ENCODE data around the gene PRKAR1B. TPM values are rescaled to one million over a fixed set of nuclear protein-coding genes. Genes with fewer than 3 reads are reported as not detected.
"Not testable (repeated sequence)": the region's sequence is repeated elsewhere in the genome, so short reads cannot be mapped to it uniquely, and the experiment has no call there.

Gene PRKAR1B
- total RNA-seq, 2 donors from 2014 or later = 15.6 to 18.4 TPM

GRCh38 chr7:619368-619840 lies 107.7 kb downstream of the PRKAR1B start:
- H3K9me3 ChIP-seq = peaks cover 12% of the 10 kb centered on the region
- TF ChIP-seq, protein P1, sequence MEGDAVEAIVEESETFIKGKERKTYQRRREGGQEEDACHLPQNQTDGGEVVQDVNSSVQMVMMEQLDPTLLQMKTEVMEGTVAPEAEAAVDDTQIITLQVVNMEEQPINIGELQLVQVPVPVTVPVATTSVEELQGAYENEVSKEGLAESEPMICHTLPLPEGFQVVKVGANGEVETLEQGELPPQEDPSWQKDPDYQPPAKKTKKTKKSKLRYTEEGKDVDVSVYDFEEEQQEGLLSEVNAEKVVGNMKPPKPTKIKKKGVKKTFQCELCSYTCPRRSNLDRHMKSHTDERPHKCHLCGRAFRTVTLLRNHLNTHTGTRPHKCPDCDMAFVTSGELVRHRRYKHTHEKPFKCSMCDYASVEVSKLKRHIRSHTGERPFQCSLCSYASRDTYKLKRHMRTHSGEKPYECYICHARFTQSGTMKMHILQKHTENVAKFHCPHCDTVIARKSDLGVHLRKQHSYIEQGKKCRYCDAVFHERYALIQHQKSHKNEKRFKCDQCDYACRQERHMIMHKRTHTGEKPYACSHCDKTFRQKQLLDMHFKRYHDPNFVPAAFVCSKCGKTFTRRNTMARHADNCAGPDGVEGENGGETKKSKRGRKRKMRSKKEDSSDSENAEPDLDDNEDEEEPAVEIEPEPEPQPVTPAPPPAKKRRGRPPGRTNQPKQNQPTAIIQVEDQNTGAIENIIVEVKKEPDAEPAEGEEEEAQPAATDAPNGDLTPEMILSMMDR (IDR thresholded peaks at IDR 0.05) = no peak
- H3K4me3 ChIP-seq = no peak overlapping the region
- no peak for ATAC-seq (ENCODE audit: insufficient number of reproducible peaks, low FRiP score, low read depth)
- no peaks in the 10 kb centered on the region for H3K36me3 ChIP-seq
- no peaks in the 10 kb centered on the region for H3K27me3 ChIP-seq (replicated peaks; ENCODE audit: insufficient read depth)
- no peak for DNase-seq (ENCODE audit: low spot score)
- H3K27ac ChIP-seq = no peak overlapping the region
- no peaks in the 10 kb centered on the region for H3K4me1 ChIP-seq (ENCODE audit: control insufficient read depth in 1 of 2, low read depth in 2 of 2)

- Histone ChIP-seq H3K36me3 (no peaks in the 10 kb centered on the region), H3K27ac (no peak overlapping the region), H3K27me3 (replicated peaks; ENCODE audit: insufficient read depth) (no peaks in the 10 kb centered on the region), H3K4me1 (ENCODE audit: control insufficient read depth in 1 of 2, low read depth in 2 of 2) (no peaks in the 10 kb centered on the region), H3K4me3 (no peak overlapping the region), H3K9me3 (peaks cover 12% of the 10 kb centered on the region)
- TF ChIP-seq, protein P1 (IDR thresholded peaks at IDR 0.05) = no peak
- DNase-seq (ENCODE audit: low spot score) = no peak
- ATAC-seq (ENCODE audit: insufficient number of reproducible peaks, low FRiP score, low read depth) = no peak
Measured at GRCh38 chr7:618539-619367, 108.3 kb downstream of the PRKAR1B start.

GRCh38 chr7:617614-618538 lies 109.2 kb downstream of the PRKAR1B start:
- Histone ChIP-seq H3K27ac (no peak overlapping the region), H3K9me3 (peaks cover 12% of the 10 kb centered on the region), H3K4me1 (ENCODE audit: control insufficient read depth in 1 of 2, low read depth in 2 of 2) (no peaks in the 10 kb centered on the region), H3K36me3 (no peaks in the 10 kb centered on the region), H3K4me3 (no peak overlapping the region), H3K27me3 (replicated peaks; ENCODE audit: insufficient read depth) (no peaks in the 10 kb centered on the region)
- TF ChIP-seq, protein P1 (IDR thresholded peaks at IDR 0.05) = no peak
- DNase-seq (ENCODE audit: low spot score) = no peak
- no peak for ATAC-seq (ENCODE audit: insufficient number of reproducible peaks, low FRiP score, low read depth)

GRCh38 chr7:613442-614140 lies 113.5 kb downstream of the PRKAR1B start:
- Histone ChIP-seq H3K27me3 (replicated peaks; ENCODE audit: insufficient read depth) (no peaks in the 10 kb centered on the region), H3K4me3 (no peak overlapping the region), H3K4me1 (ENCODE audit: control insufficient read depth in 1 of 2, low read depth in 2 of 2) (peaks cover 13 to 21% of the 10 kb centered on the region in 2 donors), H3K36me3 (no peaks in the 10 kb centered on the region), H3K27ac (no peak overlapping the region), H3K9me3 (no peaks in the 10 kb centered on the region)
- DNase-seq (ENCODE audit: low spot score) (no peak), ATAC-seq (ENCODE audit: insufficient number of reproducible peaks, low FRiP score, low read depth) (no peak)
- TF ChIP-seq, protein P1 (IDR thresholded peaks at IDR 0.05) = no peak

DNA sequence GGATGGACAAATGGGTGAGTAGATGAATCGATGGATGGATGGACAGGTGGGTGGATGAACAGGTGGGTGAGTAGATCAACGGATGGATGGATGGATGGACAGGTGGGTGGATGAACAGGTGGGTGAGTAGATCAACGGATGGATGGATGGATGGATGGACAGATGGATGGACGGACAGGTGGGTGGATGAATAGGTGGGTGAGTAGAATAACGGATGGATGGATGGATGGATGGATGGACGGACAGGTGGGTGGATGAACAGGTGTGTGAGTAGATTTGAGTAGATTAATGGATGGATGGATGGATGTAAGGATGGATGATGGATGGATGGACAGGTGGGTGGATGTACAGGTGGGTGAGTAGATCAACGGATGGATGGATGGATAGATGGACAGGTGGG lies 115.2 kb downstream of the PRKAR1B start:
- not testable (repeated sequence) for H3K27me3 ChIP-seq (replicated peaks; ENCODE audit: insufficient read depth); H3K4me3 ChIP-seq; H3K27ac ChIP-seq; H3K36me3 ChIP-seq; H3K9me3 ChIP-seq; DNase-seq (ENCODE audit: low spot score); ATAC-seq (ENCODE audit: insufficient number of reproducible peaks, low FRiP score, low read depth)
- H3K4me1 ChIP-seq (ENCODE audit: control insufficient read depth in 1 of 2, low read depth in 2 of 2) = peaks cover 18 to 29% of the 10 kb centered on the region in 2 donors

Measured in thoracic aorta (tissue), 2 donors.